Endothelial cell of umbilical vein (primary cell): ENCODE data around the gene PNKP.

ENCODE experiments used
- EZH2 ChIP-seq: IDR thresholded peaks from 2 replicates; pipeline ENCODE4 v1.6.1; 2012; ENCODE audit warnings: borderline replicate concordance, low read depth, mild to moderate bottlenecking, moderate library complexity, low read length, inconsistent platforms; ENCODE audit not compliant: severe bottlenecking
- GATA2 ChIP-seq: IDR thresholded peaks from 2 replicates; pipeline ENCODE4 v1.7.0; 2011; ENCODE audit warnings: low read depth, mild to moderate bottlenecking, moderate library complexity, mixed read lengths, low read length; ENCODE audit not compliant: insufficient read length, insufficient read depth
- MYC ChIP-seq: IDR thresholded peaks from one replicate; pipeline ENCODE4 v1.6.1; 2011; ENCODE audit warnings: mild to moderate bottlenecking, low read depth, low read length
- POLR2A ChIP-seq: IDR thresholded peaks from 2 replicates; pipeline ENCODE4 v1.6.1; 2012; ENCODE audit warnings: low read depth, mild to moderate bottlenecking, control low read depth, low read length
- POLR2AphosphoS5 ChIP-seq: IDR thresholded peaks from 2 replicates; pipeline ENCODE4 v1.6.1; 2012; ENCODE audit warnings: low read depth, mild to moderate bottlenecking, control low read depth, low read length, moderate library complexity; ENCODE audit not compliant: insufficient read depth
- TF ChIP-seq, protein P1 (sequence below), 2 donors: IDR thresholded peaks; 1 replicate in 1 of 2; 2 replicates in 1 of 2; pipeline ENCODE4 v1.5.1; 2011; ENCODE audit warnings: low read length in 2 of 2, mild to moderate bottlenecking in 2 of 2, moderate library complexity in 2 of 2, control low read depth in 1 of 2, inconsistent platforms in 1 of 2, low read depth in 1 of 2; ENCODE audit not compliant: insufficient read depth in 1 of 2; ENCODE audit errors: extremely low read depth in 1 of 2
- TF ChIP-seq, protein P2 (sequence below): IDR thresholded peaks from 2 replicates; pipeline ENCODE4 v1.6.1; 2011; ENCODE audit not compliant: insufficient read depth, insufficient read length

DNA sequence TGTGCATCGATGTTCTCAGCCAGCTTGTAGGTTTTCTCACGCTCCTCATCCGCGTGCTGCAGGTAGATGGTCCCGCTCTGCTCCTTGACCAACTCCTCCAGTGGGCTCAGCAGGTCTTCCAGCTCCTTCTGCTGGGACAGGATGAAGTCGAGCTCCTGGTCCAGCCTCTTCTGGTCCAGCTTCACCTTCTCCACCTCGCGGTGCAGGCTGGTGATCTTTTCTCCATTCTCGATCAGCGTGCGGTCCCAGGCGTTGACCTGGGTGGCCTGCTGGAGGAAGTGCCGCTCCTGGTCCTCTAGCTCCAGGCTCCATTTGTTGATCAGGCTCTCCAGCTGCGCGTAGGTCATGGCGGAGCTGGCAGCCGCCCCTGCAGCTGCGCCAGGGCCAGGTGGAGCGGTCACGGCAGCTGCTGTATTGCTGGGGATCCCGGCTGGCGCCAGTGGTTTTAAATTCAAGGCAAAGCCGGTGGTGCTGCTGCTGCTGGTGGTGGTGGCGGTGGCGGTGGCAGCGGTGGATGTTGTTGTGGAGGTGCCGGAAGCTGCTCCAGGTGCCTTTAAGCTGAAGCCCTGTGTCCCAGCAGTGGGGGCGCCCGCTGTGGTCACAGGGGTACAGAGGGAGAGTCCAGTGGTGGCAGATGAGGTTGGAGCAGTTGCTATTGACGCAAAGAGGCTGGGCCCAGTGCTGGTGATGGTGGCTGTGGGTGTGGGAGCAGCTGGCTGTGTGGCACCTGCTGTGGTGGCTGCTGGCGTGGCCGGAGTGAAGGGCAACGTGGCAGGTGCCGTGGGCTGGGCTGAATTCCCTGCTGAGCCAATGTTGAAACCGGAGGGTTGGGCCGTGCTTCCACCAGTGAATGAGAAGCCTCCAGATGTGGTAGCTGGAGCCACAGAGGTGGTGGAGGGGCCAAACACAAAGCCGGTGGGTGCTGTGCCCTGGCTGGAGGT lies 41.4 kb upstream of the PNKP start:
- TF ChIP-seq POLR2A (no peak), GATA2 (no peak), EZH2 (no peak), POLR2AphosphoS5 (no peak), MYC (no peak)
- TF ChIP-seq, protein P1, sequence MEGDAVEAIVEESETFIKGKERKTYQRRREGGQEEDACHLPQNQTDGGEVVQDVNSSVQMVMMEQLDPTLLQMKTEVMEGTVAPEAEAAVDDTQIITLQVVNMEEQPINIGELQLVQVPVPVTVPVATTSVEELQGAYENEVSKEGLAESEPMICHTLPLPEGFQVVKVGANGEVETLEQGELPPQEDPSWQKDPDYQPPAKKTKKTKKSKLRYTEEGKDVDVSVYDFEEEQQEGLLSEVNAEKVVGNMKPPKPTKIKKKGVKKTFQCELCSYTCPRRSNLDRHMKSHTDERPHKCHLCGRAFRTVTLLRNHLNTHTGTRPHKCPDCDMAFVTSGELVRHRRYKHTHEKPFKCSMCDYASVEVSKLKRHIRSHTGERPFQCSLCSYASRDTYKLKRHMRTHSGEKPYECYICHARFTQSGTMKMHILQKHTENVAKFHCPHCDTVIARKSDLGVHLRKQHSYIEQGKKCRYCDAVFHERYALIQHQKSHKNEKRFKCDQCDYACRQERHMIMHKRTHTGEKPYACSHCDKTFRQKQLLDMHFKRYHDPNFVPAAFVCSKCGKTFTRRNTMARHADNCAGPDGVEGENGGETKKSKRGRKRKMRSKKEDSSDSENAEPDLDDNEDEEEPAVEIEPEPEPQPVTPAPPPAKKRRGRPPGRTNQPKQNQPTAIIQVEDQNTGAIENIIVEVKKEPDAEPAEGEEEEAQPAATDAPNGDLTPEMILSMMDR (IDR thresholded peaks at IDR 0.05; ENCODE audit: extremely low read depth in 1 of 2, insufficient read depth in 1 of 2, low read depth in 1 of 2, low read length in 2 of 2), result no peak
- TF ChIP-seq, protein P2, sequence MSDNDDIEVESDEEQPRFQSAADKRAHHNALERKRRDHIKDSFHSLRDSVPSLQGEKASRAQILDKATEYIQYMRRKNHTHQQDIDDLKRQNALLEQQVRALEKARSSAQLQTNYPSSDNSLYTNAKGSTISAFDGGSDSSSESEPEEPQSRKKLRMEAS, result no peak
